ENCODE measurements around the gene CEP72. TPM values are rescaled to one million over a fixed set of nuclear protein-coding genes. Genes with fewer than 3 reads are reported as not detected.

The CEP72 gene
- polyA plus RNA-seq, 1 donor (not counting 4 experiments of a cell fraction or from before 2014, with no cell fraction given) = 4.5 TPM

DNA sequence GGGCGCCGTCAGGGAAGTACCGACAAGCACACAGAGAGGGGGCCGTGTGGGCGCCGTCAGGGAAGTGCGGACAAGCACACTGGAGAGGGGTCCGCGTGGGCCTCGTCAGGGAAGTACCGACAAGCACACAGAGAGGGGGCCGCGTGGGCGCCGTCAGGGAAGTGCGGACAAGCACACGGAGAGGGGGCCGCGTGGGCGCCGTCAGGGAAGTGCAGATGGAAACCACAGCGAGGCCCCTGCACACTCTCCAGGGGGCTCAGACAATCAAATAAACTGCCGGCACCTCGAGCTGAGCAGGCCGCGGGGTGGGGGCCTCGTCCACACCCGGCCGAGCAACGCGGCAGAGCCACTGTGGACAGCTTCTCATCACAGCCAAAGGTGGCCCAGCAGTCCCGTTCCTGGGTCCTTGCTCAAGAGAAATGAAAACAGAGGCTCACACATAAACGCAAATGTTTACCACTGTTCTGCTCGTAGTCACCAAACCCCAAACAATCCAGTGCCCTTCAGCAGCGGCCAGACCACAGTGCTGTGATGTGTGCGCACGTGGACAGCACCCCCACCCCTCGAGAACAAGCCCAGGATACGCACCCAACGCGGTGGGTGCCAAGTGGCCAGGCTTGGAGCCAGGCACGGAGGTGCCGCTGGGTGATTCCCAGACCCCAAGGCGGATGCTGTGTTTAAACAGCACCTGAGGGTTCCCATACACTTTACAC lies 56.3 kb downstream of the CEP72 start:
- Histone ChIP-seq H4K20me1 (ENCODE audit: control insufficient read depth, extremely low read depth, insufficient read depth, low read length) (peaks cover 3% of the 10 kb centered on the region), H2AFZ (ENCODE audit: control insufficient read depth, low read length) (no peak overlapping the region), H3K9me1 (ENCODE audit: control insufficient read depth, extremely low read depth, insufficient read depth, low read length) (no peaks in the 10 kb centered on the region), H3K79me2 (ENCODE audit: control insufficient read depth, insufficient read depth, low read length) (no peaks in the 10 kb centered on the region), H3K4me1 (ENCODE audit: control insufficient read depth, extremely low read depth, insufficient read depth, low read length) (peaks cover 13% of the 10 kb centered on the region), H3K4me3 (ENCODE audit: control insufficient read depth in 2 of 3, extremely low read depth in 1 of 3, insufficient read depth in 2 of 3, low read depth in 1 of 3, low read length in 3 of 3) (no peak overlapping the region), H3K4me2 (ENCODE audit: control insufficient read depth, extremely low read depth, insufficient read depth, low read depth, low read length) (no peak overlapping the region), H3K9me3 (ENCODE audit: control insufficient read depth, low read depth, low read length) (no peaks in the 10 kb centered on the region), H3K36me3 (ENCODE audit: control insufficient read depth in 2 of 2, extremely low read depth in 1 of 2, insufficient read depth in 2 of 2, low read length in 2 of 2) (peaks cover 11 to 13% of the 10 kb centered on the region in 2 experiments), H3K9ac (ENCODE audit: control insufficient read depth, extremely low read depth, insufficient read depth, low read length) (no peak overlapping the region), H3K27ac (ENCODE audit: control insufficient read depth, insufficient read depth, low read length) (no peak overlapping the region), H3K27me3 (ENCODE audit: control insufficient read depth, extremely low read depth, insufficient read depth, low read length) (peaks cover 17% of the 10 kb centered on the region)
- no peak for TF ChIP-seq EZH2 (IDR thresholded peaks at IDR 0.05; ENCODE audit: low read length)
- TF ChIP-seq, protein P1, sequence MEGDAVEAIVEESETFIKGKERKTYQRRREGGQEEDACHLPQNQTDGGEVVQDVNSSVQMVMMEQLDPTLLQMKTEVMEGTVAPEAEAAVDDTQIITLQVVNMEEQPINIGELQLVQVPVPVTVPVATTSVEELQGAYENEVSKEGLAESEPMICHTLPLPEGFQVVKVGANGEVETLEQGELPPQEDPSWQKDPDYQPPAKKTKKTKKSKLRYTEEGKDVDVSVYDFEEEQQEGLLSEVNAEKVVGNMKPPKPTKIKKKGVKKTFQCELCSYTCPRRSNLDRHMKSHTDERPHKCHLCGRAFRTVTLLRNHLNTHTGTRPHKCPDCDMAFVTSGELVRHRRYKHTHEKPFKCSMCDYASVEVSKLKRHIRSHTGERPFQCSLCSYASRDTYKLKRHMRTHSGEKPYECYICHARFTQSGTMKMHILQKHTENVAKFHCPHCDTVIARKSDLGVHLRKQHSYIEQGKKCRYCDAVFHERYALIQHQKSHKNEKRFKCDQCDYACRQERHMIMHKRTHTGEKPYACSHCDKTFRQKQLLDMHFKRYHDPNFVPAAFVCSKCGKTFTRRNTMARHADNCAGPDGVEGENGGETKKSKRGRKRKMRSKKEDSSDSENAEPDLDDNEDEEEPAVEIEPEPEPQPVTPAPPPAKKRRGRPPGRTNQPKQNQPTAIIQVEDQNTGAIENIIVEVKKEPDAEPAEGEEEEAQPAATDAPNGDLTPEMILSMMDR (optimal IDR thresholded peaks at IDR 0.05 in 1 of 3, IDR thresholded peaks at IDR 0.05 in 1 of 3, conservative IDR thresholded peaks at IDR 0.05 in 1 of 3; ENCODE audit: extremely low read depth in 1 of 3, insufficient read depth in 2 of 3, low read length in 3 of 3) = no peak
- no peak for DNase-seq (ENCODE audit: low read depth, low spot score)
- FAIRE-seq = no peak
- dilution Hi-C loops (cut with MboI; ENCODE audit: extremely low pct_ligation_motif_present, low sequenced_read_pairs) = no loop called here

DNA sequence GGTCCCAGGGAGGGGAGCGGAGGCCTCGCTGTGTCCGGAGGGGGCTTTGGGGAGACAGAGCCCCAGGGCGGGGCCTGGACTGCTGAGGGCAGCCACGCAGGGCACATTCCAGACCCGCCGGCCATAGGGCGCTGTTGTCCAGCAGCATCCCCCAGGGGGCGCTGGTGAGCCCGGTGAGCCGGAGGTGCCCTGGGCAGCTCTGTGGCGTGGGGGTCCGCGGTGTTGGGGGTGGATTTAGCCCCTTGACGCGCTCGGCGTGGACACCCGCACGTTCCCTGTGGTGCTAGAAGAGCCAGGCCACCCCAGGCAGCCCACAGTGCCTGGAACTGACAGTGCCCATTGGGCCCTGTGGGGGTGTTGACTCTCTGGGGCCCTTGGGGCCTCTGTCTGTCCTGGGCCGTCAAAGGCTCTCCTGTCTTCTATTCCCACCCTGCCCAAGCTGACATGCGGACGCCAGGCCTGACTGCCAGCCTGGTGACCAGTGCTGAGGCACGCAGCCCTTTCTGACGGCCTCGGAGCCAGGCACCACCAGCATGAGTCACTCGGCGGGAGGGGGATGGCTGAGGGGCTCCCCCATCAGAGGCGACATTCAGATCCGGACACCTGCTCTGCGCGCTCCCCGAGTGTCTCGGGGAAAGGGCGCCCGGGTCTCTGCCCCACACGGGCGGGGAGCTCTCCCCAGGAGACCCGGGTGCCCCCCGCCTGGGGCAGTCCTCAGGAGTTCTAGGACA lies 57.1 kb downstream of the CEP72 start:
- H3K27me3 ChIP-seq (ENCODE audit: control insufficient read depth, extremely low read depth, insufficient read depth, low read length) = peaks cover 25% of the 10 kb centered on the region
- no peak overlapping the region for H3K4me2 ChIP-seq (ENCODE audit: control insufficient read depth, extremely low read depth, insufficient read depth, low read depth, low read length)
- no peak overlapping the region for H3K4me3 ChIP-seq (ENCODE audit: control insufficient read depth in 2 of 3, extremely low read depth in 1 of 3, insufficient read depth in 2 of 3, low read depth in 1 of 3, low read length in 3 of 3)
- H4K20me1 ChIP-seq (ENCODE audit: control insufficient read depth, extremely low read depth, insufficient read depth, low read length) = peaks cover 3% of the 10 kb centered on the region
- dilution Hi-C loops (cut with MboI; ENCODE audit: extremely low pct_ligation_motif_present, low sequenced_read_pairs) = no loop called here
- H3K9me1 ChIP-seq (ENCODE audit: control insufficient read depth, extremely low read depth, insufficient read depth, low read length) = no peaks in the 10 kb centered on the region
- FAIRE-seq (no peak), DNase-seq (ENCODE audit: low read depth, low spot score) (no peak)
- H3K36me3 ChIP-seq (ENCODE audit: control insufficient read depth in 2 of 2, extremely low read depth in 1 of 2, insufficient read depth in 2 of 2, low read length in 2 of 2) = peaks cover 5 to 9% of the 10 kb centered on the region in 2 experiments
- H3K79me2 ChIP-seq (ENCODE audit: control insufficient read depth, insufficient read depth, low read length) = no peaks in the 10 kb centered on the region
- H2AFZ ChIP-seq (ENCODE audit: control insufficient read depth, low read length) = no peak overlapping the region
- TF ChIP-seq EZH2 (IDR thresholded peaks at IDR 0.05; ENCODE audit: low read length) = no peak
- TF ChIP-seq, protein P1 (optimal IDR thresholded peaks at IDR 0.05 in 1 of 3, IDR thresholded peaks at IDR 0.05 in 1 of 3, conservative IDR thresholded peaks at IDR 0.05 in 1 of 3; ENCODE audit: extremely low read depth in 1 of 3, insufficient read depth in 2 of 3, low read length in 3 of 3) = peak in 2 of 3 experiments; percentile 49 to 74
- H3K9me3 ChIP-seq (ENCODE audit: control insufficient read depth, low read depth, low read length) = no peaks in the 10 kb centered on the region
- no peak overlapping the region for H3K9ac ChIP-seq (ENCODE audit: control insufficient read depth, extremely low read depth, insufficient read depth, low read length)
- no peak overlapping the region for H3K27ac ChIP-seq (ENCODE audit: control insufficient read depth, insufficient read depth, low read length)
- H3K4me1 ChIP-seq (ENCODE audit: control insufficient read depth, extremely low read depth, insufficient read depth, low read length) = peaks cover 13% of the 10 kb centered on the region

All from keratinocyte (primary cell).